HTERT RPE-1 (cell line): ENCODE measurements around the gene POLD2.

Source experiments
- in situ Hi-C: fragments of 300-500 bp; cut with MboI; formaldehyde crosslinking; loops from 4 replicates; pipeline ENCODE4 v1.14.3; 2020; ENCODE audit warnings: low sequenced_read_pairs

Gene POLD2

DNA sequence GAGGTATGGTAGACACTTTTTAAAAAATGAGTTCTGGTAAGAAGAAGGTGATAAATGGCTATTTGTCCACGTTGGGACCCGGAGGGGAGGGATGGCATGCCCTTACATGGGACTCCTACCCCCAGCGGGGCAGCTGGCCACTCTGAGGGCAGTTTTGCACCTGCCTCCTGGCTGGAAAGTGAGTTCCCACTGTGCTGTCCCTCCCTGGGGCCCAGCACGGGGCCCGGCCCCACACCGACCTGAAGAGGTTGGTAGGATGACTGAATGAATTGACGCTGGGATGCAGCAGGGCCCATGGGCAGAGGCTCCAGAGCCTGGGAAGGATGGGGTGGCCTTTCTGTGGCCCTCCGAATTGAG is 19.8 kb downstream of the POLD2 start:
- in situ Hi-C loops = no loop called here

DNA sequence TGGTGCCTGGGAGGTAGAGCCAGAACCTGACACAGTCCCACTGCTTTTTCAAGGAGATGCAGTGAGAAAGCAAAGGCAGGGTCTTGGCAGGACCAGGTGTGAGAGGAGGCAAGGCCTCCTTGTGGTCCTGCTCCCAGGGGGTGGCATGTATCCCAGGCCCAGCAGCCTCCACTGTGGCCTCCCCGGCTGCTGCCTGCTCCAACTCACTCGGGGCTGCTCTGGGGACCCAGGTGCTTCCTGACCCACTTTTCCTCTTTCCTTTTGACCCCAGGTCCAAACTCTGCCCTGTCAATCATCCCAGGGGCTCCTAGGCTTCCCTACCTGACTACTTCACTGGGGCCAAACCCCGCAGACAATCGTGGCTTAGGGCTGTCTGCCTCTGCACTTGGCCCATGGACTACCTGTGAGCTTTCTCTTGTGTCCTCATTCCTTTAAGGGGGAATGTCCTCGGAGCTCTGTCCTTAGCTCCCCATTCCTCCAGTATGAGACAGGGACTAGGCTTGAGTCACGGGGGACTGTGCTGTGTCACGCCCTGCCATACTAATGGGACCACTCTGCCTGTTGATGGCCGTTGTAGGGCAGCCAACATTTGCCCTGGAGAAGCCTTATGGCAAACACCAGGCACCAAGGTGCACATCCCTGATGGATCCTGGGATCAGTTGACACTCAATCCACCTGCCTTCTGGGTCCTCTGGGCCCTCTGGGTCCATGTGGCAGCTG is 20.3 kb downstream of the POLD2 start:
- in situ Hi-C loops = no loop called here

DNA sequence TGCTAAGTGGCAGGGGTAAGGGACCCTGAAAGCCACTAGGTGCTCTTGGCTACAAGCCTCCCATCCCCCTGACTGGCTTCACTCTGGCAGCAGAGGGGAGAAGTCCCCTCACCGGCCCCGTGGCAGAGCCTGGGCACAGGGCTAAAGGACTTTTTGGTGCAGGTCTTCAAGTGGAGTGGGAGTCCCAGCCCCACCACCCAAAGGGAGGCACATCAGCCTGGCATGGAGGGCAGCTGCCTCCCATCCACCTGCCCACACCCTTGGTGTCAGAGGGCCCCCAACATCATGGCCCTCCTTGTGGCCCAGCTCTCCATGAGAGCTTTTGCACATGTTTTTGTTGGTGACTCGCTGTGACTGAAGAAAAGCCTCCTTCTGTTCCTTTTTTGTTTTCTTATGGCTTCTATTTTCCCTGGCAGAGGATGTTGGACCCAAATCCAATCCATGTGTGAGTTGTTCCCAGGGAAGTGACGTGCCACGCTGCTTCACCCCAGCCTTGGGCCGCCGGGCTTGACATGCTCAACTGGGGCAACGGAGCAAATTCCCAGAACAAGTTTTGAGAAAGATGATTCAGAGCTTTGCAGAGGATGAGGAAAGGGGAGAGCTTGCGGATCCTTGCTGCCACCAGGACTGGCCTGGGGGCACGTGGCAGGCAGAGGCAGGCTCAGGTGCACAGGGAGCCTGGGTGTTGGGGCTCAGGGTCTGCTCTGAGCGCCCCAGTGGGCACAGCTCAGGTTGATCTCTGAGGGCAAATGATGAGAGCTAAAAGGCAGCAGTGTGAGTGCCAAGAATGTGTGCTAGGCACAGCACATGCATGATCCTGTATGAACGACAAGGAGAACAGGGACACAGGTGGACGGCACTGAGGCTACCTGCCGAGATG is 21.1 kb downstream of the POLD2 start:
- in situ Hi-C loops = no loop called here

DNA sequence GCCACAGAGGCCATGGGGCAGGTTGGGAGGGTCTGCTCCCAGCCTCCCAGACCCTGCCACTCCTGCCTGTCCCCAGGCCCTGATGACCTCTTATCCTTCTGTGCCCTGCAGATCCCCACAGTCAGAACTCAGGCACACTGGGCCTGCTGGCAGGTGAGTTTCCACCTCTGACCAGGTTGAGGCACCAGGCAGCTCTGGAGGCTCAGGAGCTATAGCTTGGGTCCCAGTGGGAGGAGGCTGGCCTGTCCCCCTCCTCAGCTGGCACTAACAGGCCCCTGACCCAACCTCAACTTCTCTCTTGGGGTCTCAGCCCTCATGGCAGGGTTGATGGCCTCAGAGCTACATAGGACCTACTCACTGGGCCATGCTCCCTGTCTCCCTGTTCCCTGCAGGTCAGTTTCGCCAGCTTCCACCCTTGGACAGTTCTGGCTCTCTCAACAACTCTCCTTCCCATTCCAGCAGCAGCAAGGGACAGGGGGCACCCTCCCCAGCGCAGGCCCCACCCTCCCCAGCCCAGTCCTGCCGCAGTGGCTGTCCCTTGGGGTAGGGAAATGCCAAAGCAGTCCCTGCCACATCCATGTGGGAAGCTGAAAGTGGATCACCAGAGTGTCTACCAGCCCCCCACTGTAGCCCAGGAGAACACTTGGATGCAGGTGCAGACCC is 21.9 kb downstream of the POLD2 start:
- in situ Hi-C loops = no loop called here

DNA sequence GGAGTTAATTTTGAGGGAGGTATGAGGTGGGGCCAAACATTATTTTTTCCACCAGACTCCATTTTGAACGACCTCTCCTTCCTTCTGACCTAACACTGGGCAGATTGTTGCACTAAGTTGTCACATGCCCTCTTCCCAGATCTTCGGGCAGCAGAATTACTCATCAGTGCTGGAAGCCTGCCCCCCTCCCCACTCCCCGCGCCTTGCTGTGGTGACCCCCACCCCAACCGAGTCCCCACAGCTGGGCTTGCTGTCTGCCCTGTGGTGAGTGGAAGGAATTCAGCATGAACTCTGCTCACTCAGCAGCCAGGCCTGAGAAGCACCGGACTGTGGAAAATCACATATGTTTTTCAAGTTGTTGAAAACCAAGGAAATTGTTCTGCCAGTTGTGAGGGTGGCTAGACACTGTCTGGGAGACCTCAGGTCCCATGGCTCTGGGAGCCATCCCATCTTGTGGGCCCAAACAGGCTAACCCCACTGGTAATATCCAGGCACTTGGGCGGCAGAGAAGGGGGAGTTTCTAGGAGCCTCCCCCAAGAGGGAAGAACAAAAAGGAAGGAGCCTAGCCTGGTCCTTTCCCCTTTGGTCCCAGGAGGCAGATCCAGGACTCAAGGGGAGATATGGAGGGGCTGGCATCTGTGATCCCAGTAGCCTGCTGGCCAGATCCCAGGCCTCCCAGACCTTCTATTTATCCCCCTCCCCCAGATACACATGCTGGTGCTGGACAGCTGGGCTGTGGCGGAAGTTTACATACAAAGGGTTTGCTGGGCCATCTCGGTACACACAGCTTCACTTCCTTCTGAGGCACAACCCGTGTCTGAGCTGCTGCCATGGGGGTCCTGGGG is 22.7 kb downstream of the POLD2 start:
- in situ Hi-C loops = no loop called here

DNA sequence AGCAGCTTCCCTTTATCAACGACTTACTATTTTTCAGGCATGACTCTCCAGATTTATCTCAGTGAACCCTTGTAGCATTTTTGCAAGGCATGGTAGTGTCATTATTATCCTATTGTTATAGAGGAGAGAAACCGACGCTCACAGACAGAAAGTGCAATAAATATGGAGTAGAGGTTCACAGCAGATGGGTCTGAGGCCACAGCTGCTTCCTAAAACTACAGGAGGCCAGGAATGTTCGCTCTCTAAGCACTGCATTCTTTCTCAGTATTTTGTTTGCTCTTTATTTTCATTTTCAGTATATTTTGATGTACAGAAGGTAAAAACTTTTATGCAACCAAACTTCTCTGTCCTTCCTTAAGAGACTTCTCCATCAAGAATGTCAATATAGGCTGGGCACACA is 23.7 kb downstream of the POLD2 start:
- in situ Hi-C loops = no loop called here

DNA sequence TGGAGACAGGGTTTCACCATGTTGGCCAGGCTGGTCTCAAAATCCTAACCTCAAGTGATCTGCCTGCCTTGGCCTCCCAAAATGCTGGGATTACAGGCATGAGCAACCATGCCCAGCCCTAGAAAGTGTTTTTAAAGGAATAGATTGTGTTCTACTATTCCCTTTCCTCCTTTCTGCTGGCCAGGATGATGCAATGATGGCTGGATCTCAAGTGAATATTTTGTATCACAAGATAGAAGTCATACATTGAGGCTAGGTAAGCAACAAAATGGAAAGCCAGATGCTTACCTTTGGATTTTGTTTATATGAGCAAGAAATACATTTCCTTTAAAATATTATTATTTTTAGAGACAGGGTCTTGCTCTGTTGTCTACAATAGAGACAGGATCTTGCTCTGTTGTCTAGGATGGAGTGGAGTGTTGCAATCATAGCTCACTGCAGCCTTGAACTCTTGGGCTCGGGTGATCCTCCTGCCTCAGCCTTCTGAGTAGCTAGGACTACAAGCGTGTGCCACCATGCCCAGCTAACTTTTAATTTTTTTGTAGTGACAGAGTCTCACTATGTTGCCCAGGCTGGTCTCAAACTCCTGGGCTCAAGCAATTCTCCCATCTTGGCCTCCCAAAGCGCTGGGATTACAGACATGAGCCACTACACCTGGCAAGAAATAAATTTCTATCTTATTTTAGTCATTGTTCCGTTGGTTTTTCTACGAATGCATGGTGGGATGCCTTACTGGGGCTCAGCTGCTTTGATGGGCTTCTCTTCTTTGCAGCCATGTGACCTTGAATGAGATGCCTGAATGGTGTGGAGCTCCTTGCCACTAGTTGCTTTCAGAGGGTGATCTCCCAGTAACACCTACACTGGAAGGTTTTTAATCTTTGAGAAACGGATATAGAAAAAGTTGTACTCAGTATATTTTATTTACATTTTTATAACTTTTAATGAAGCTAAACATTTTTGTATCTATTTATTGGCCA is 25.0 kb downstream of the POLD2 start:
- in situ Hi-C loops = no loop called here

DNA sequence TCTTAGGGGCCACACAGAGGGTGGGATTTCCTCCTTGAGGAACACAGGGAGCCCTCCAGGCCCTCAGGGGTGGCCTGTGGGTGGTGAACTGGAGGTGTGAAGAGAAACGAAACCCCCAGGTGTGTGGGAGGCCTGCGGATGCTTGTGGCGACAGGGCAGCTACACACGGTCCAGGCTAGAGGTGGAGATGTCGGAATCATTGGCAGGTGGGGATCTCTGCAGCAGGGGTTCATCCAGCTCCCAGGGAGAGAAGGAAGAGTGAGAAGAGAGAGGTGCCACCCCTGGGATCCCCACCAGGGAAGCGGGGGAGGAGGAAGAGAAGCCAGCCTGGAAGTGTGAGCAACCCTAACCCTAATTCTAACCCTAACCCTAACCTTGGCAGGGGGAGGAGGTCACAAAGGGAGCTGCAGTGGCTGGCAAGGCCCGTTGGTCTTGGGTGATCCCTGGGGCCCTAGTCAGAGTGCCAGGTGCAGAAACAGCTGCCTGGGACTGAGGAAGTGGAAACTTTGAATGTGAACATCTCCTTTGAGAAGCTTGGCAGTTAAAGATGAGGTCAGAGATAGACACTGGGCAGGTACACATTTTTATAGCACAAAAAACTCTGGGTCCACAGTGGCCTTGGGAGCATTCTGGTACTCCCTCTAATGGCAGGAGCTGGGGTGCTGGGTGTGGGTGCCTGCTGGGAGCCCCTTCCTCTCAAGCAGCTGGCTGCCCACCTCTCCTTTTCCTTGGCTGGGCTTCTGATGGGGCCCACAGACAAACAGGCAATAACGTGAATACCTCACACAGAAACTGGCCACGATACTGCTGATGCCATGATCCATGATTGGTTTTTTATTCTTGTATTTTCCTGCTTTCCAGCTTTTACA is 26.1 kb downstream of the POLD2 start:
- in situ Hi-C loops = no loop called here

DNA sequence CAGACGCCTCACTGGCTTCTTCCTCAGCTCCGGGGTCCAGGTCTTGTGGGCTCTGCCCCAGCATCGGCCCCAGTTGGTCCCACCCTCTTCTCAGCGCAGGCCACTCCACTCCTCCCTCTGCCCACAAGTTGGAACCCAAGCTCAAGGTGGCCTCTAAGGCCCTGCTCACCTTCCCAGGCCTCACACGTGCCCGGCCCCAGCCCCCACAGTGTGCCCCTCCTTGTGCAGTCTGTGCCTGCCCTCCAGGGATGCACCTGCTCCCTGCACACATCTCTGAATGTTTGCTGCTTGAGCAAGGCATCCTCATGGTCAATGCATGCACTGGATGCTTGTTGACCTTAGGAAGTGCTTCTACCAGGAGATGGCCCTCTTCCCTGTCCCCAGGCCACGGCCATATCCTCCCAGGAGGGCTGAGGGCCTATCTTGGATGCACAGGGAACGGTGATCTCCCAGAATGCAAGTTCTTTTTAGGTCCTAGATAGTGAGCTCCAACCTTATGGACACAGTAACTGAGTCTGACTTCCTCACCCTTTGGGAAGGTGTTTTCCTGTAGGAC is 26.9 kb downstream of the POLD2 start:
- in situ Hi-C loops = no loop called here

DNA sequence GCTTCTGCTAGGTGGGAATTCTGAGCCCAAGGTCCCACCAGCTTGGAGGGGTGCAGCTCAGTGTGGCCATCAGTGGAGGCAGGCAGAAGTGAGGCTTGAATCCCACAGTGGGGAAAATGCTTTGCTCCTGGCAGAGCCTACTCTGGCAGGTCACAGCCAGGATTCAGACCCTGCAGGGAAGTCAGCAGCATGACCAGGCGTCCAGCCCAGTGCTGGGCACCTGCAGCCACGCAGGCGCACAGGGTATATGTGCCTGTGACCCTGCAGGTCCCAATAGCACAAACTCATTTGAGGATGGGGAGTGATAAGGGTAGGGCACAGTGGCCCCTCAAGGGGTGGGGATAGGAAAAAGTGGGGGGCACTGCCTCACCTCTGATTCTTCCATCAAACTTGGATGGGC is 27.6 kb downstream of the POLD2 start:
- in situ Hi-C loops = no loop called here

DNA sequence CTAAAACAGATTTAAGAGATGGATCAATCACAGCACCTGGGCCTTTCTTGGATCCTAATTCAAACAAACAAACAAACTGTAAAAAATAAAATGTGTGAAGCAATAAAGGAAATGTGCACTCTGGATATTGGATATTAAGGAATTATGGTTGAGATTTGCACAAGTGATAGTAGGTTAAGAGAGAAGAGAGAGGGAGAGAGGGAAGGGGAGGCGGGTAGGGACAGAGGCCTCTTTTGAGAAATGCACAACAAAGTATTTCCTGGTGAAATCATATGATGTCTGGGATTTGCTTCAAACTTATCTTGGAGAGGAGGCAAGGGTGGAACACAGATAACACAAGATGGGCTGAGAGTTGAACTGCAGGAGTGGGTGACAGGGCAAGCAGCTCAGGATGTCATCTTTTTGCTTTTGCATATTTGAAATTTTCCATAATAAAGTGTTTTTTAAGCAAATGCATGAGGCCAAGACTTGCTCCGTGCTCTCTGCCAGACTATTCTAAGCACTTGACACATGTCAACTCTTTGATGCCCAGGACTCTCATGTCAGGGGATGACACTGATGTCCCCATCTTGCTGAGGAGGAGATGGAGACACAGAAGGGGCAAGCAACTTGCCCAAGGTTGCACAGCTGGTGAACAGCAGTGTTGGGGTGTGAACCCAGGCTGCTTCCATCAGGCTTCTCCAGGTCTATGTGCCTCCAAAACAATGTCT is 28.3 kb downstream of the POLD2 start:
- in situ Hi-C loops = no loop called here

DNA sequence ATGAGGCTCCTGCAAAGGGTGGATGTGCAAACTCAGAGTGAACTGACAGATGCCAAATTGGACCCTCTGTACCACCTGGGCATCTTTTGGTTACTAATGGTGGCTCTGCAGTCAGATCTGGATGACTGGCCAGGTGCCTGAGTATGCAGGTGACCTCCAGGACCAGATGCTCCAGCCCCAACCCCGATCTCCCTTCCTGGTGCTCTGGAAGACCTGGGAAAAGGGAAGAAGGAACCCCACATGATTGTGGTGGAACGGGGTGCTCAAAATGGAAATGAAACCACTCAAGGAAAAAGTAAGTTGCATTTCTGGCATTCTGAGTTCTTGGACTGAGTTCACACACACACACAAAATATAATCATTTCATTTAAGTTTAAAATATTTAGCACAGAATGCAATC is 29.0 kb downstream of the POLD2 start:
- in situ Hi-C loops = no loop called here

DNA sequence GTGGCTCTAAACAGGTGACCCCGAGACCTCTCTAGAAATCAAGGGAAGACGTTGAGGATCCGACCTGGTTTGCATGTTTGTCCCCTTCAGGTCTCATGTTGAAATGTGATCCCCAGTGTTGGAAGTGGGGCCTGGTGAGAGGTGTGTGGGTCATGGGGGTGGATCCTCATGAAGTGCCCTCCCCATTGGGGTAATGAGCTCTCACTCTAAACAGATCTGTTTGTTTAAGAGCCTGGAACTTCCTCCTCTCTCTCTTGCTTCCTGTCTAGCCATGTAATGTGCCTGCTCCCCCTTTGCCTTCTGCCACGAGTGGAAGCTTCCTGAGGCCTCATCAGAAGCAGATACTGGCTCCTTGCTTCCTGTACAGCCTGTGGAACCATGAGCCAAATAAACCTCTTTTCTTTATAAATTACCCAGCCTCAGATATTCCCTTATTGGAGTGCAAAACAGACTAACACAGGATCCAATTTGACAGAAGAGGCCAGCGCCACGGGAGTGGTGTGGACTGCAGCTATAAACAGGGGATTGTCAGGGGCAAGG is 30.2 kb downstream of the POLD2 start:
- in situ Hi-C loops = no loop called here

DNA sequence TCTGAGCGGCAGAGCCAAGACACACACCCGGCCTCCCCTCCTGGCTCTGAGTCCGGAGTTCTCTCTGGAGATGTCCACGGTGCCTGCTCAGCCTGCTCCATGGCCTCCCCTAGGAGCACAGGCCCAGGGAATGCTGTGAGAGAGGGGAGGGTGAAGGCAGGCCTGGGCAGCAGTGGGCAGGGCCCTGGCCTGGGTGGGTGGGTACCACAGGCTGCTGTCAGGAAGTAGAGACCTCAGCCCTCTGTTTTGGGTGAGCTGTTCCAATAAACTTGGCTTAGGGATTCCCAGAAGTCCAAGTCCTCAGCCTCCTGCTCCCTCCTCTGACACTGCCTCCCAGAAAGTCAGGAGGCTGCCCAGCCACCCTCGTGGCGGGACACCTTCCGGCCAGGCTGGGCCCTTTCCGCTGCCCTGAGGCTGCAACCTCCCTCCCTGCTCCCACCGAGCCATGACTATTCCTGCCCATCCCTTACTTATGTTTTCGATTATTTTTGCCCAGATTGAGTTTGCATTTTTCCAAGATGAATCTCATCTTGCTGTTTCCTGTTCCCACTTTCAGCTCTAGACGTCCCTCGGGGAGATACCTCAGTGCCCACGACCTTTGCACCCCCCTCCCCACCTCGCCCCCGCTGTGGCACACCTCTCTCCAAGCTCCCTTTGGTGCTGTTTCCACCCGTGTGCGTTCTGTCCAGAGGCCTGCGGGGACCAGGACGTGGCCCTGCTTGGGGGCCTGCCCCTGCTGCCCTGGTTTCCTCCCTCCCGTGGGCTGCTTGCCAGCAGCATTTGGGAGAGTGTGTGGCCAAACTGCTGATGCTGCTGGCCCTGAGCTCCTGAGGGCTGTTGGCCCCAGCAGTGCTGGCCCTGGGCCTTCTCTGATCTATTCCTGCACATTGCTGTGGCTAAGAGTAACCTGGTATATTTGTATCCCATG is 35.2 kb downstream of the POLD2 start:
- in situ Hi-C loops = no loop called here

DNA sequence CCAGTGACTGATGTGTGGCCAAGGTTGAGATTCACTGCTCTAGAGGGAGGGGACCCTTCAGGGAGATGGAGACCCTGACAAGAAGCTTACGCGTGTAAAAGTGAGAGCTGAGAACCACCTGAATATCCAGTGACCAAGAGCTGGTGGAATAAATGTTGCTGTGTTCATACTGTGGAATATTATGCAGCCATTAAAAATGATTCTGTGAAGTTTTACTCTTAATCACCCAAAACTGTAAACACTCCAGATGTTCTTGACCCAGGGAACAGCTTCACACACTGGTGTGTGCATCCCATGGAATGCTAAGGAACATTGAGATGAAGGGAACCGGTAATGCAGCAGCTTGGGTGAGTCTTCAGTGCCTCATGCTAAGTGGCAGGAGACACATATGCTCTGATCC is 36.7 kb downstream of the POLD2 start:
- in situ Hi-C loops = no loop called here

DNA sequence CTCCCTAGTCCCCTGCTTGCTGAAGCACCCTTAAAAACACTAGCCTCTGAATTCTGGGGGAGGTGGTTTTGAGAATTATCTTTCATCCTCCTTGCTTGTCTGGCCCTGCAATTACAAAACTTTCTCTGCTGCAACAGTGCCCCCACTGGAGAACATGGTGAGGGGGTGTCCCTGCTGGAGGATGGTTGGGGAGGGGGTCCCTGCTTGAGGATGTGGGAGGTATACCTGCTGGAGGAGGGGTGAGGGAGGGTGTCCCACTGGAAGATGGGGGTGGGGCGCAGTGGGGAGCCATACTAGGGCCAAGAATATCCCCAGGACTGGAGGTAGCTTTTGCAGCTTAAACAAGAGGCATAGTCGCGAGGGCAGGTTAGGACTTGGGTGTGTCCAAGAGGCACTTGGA is 37.8 kb downstream of the POLD2 start:
- in situ Hi-C loops = no loop called here

DNA sequence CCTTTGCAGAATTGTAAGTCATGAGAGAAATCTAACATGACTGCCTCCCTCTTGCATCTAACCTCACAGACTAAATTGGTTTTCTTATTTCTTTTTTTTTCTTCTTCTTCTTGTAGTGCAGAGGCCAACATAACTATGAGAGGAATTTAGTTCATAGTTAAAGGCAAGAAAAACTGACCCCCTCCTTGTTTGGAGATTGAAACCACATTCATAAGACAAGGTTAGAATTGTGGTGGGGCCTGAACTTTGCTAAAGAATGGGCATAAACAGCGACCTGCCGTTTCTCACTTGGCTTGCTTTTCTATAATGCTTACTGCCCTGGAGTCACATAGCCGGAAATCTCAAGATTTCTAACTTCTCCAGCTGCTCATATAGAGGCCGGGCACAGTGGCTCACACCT is 38.6 kb downstream of the POLD2 start:
- in situ Hi-C loops = no loop called here
